ENCODE data around the gene ADAMTS17.

Gene ADAMTS17

GRCh38 chr15:100105101-100105500 is 236.7 kb downstream of the ADAMTS17 start:
- no peak for DNase-seq (ENCODE audit: low spot score)
- no peak for TF ChIP-seq CTCF (IDR thresholded peaks at IDR 0.05; ENCODE audit: borderline replicate concordance, control extremely low read depth, extremely low read depth, insufficient read depth, missing control alignments)
- in situ Hi-C loops (cut with MboI; ENCODE audit: low sequenced_read_pairs, unreplicated experiment), result no loop called here

GRCh38 chr15:100104245-100104644 is 237.5 kb downstream of the ADAMTS17 start:
- no peak for TF ChIP-seq CTCF (IDR thresholded peaks at IDR 0.05; ENCODE audit: borderline replicate concordance, control extremely low read depth, extremely low read depth, insufficient read depth, missing control alignments)
- in situ Hi-C loops (cut with MboI; ENCODE audit: low sequenced_read_pairs, unreplicated experiment), result no loop called here
- no peak for DNase-seq (ENCODE audit: low spot score)

GRCh38 chr15:100103828-100104227 is 237.9 kb downstream of the ADAMTS17 start:
- in situ Hi-C loops (cut with MboI; ENCODE audit: low sequenced_read_pairs, unreplicated experiment), result no loop called here
- TF ChIP-seq CTCF (IDR thresholded peaks at IDR 0.05; ENCODE audit: borderline replicate concordance, control extremely low read depth, extremely low read depth, insufficient read depth, missing control alignments), result no peak
- DNase-seq (ENCODE audit: low spot score), result no peak

- TF ChIP-seq CTCF (IDR thresholded peaks at IDR 0.05; ENCODE audit: borderline replicate concordance, control extremely low read depth, extremely low read depth, insufficient read depth, missing control alignments), result no peak
- in situ Hi-C loops (cut with MboI; ENCODE audit: low sequenced_read_pairs, unreplicated experiment), result no loop called here
- DNase-seq (ENCODE audit: low spot score), result no peak
Measured at GRCh38 chr15:100101426-100102089, 240.2 kb downstream of the ADAMTS17 start.

GRCh38 chr15:100100926-100101325 is 240.8 kb downstream of the ADAMTS17 start:
- DNase-seq (ENCODE audit: low spot score), result no peak
- in situ Hi-C loops (cut with MboI; ENCODE audit: low sequenced_read_pairs, unreplicated experiment), result no loop called here
- no peak for TF ChIP-seq CTCF (IDR thresholded peaks at IDR 0.05; ENCODE audit: borderline replicate concordance, control extremely low read depth, extremely low read depth, insufficient read depth, missing control alignments)

- no peak for DNase-seq (ENCODE audit: low spot score)
- no peak for TF ChIP-seq CTCF (IDR thresholded peaks at IDR 0.05; ENCODE audit: borderline replicate concordance, control extremely low read depth, extremely low read depth, insufficient read depth, missing control alignments)
- in situ Hi-C loops (cut with MboI; ENCODE audit: low sequenced_read_pairs, unreplicated experiment), result no loop called here
Measured at GRCh38 chr15:100099976-100100375, 241.8 kb downstream of the ADAMTS17 start.

Measured in GM13976 (cell line).